Measurements from ENCODE around the gene TRIM65. TPM values are rescaled to one million over a fixed set of nuclear protein-coding genes. Genes with fewer than 3 reads are reported as not detected.

The TRIM65 gene, protein sequence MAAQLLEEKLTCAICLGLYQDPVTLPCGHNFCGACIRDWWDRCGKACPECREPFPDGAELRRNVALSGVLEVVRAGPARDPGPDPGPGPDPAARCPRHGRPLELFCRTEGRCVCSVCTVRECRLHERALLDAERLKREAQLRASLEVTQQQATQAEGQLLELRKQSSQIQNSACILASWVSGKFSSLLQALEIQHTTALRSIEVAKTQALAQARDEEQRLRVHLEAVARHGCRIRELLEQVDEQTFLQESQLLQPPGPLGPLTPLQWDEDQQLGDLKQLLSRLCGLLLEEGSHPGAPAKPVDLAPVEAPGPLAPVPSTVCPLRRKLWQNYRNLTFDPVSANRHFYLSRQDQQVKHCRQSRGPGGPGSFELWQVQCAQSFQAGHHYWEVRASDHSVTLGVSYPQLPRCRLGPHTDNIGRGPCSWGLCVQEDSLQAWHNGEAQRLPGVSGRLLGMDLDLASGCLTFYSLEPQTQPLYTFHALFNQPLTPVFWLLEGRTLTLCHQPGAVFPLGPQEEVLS
- 10.6 TPM for total RNA-seq

DNA sequence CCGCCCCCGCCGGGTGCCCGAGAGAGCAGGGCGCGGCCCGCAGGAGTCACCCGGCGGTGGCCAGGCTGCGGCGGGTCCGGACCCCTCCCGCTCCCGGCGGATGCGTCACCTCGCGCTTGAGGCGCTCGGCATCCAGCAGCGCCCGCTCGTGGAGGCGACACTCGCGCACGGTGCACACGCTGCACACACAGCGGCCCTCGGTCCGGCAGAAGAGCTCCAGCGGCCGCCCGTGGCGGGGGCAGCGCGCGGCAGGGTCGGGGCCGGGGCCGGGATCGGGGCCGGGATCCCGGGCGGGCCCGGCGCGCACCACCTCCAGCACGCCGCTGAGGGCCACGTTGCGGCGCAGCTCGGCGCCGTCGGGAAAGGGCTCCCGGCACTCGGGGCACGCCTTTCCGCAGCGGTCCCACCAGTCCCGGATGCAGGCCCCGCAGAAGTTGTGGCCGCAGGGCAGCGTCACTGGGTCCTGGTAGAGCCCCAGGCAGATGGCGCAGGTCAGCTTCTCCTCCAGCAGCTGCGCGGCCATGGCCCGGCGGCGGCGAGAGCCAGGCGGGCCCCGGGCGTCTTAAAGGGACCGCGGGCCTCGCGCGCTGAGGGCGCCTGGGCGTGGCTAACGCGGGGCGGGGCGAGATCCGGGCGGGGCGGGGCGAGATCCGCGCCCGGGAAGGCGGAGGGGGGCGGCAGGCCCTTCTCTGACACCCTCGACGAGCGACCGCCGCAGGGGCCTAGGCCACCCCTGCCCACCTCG is at the start of gene TRIM65:
Gene TRIM65, minus strand, starts transcription at position 537 of the 745 bp plus-strand sequence. Its CDS starts 14 bp downstream, at position 523.
- ATAC-seq: peak; percentile 80

DNA sequence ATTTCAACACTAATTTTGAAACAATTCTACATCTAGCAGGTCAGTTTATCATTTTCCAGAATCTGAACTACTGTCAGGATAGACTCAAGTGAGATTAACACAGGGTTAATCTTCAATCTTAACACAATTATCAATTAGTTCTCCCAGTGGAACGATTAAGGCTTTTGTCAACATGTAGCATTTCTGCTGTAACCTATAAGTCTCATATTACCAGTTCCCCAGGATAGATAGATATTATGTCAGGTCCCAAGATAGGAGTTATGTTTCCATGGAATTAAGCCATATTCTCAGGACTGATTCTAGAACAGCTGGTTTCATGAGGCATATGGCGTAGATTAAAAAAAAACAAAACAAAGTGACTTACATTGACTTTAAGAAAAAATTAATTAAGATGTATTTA is 48.5 kb upstream of the TRIM65 start:
- no peak for ATAC-seq

DNA sequence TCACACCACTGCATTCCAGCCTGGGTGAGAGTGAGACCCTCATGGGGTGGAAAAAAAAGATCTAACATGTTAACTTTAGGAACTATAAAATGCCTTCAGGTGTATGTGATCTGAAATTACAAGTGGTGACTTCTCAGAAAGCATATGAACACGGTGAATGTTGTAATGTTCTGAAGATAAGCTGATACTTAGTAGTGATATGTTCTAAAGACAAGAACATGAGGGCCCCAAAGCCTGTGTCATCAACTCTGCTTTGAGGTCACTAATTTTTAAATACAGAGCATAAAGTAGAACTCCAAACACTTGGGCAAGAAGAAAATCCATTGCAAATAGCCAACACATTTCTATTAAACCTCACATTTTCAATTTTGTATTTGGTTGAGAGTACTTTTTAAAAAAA is 46.7 kb upstream of the TRIM65 start:
- ATAC-seq: no peak

DNA sequence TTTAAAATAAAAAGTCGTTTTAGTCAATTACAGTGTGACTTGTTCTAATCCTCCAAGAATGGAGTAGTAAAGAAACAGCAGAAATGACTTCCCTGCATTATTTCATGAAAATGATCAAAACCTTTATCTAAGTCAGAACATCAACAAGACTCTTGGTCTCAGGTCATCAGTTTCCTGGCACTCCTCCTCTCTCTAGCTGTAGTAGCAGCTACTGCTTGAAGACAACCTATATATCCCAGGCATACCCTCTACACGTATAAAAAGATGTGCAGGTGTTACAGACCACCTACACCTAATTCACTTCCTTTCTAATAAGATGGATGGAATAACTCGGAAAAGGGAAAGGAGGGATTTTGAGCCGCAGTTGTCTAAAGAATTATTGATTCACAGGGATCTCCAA is 45.7 kb upstream of the TRIM65 start:
- ATAC-seq: no peak

DNA sequence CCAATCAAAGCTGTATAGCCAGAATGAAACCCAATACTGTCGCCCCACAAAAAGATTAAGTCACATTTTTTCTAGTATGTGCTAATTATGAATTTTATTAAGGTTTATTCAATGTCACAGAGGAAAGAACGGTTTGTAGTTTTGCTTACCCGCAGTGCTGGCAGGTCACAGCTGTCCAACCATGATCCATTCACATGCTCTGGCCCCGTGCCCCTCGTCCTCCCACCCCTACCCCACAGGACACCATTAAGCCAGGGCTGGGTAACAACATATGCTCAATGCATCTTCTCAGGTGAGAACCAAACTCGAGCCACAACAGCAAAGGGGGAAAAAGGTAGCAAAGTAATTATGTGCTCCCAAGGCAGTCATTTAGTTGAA is 44.7 kb upstream of the TRIM65 start:
- no peak for ATAC-seq

DNA sequence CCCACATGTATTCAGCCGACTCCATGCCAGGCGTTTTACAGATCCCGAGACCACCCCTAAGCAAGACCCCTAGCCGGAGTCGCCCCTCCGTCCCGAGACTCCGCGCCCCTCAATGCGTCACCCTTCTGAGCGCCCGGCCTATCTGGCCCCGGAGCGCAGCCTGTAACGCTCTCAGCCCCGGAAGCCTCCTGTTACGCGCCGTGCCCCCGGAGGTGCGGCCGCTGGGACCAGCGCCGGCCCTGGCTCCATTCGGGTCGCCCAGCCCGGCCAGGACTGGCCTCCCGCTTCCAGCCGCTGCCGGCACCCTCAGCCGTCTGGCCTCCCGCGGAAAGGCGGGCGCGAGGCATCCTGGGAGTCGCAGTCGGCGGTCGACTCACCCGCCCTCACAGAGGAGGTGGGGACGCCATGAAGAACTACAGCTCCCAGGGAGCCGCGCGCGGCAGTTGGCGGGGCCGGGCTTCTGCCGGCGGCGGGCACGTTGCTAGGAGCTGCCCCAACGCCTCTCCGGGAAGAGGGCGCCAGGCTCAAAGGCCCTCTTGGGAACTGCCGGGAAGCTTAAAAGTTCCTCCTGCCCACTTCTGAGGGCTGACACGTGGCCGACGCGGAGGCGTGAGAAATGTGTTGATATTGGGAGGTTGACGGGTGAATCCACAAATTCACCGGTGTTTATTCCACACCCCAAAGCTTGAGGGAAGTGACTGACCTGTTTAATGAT is 44.1 kb upstream of the TRIM65 start, which contains the start of gene FBF1:
Gene FBF1, minus strand, starts transcription at position 316 of the 715 bp plus-strand sequence. CDS start 2,893 bp downstream, outside the sequence.
- ATAC-seq: peak; percentile 97

DNA sequence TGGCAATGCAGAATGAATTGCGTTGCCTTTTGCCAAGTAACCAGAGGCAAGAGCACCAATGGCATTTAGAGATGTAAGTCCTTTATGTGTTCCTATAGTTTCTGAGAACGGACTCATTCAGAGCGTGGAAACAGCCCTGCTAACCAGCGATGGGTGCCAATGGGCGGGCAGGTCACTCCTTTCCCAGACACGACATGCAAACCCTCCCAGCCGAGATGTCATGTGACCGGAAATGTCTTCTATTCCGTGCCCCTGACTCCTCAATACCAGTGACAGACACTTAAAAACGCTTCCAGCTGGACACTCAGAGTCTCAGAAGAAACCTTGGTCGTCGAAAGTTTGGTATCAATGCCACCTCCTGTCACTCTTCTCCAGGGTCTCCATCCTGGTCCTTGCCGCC is 40.9 kb upstream of the TRIM65 start:
- no peak for ATAC-seq

DNA sequence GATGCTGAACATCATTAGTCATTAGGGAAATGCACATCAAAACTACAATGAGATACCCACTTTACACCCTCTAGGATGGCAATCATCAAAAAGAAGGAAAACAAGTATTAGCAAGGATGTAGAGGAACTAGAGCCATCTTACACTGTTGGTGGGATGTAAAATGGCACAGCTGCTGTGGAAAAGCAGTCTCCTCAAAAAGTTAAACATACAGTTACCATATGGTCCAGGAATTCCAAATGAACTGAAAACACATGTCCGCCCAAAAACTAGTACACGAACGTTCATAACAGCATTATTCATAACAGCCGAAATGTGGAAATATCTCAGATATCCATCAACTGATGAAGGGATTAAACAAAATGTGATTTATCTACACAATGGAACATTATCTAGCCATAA is 37.1 kb upstream of the TRIM65 start:
- no peak for ATAC-seq

DNA sequence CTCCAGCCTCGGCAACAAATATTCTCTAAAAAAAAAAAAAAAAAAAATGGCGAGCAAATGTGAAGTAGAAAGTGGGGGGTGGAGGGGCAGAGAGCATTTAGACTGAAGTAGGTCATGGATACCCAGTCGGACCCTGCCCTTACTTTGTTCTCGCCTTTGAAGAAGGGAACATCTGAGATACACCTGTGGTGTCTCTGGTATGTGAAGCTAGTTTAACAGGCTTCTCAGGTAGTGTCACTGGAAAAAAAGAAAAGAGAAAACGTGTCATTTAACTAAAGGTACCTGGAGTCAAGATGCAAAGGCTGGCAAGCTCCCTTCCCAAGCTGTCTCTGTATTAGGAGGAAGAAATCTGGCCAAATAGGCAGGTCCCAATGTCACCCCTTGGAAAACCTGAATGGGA is 36.1 kb upstream of the TRIM65 start:
- ATAC-seq: peak; percentile 61

DNA sequence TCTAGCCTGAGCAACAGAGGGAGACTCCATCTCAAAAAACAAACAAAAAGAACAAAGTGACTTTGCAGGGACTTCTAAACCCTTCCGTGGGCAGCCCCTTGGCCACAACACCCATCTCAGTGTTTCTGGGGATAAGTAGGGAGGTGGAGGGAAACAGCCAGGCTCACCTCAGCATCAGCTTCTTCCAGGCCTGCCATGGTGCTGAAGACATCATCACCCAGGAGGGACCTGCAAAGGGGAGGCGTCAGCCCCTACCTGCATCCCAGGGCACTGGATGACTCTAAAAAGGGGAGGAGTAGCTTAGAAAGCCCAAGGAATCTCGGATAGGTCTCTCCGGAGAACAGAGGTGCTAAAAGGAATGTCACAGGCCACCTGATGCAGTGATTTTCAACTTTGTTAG is 34.3 kb upstream of the TRIM65 start:
- no peak for ATAC-seq

DNA sequence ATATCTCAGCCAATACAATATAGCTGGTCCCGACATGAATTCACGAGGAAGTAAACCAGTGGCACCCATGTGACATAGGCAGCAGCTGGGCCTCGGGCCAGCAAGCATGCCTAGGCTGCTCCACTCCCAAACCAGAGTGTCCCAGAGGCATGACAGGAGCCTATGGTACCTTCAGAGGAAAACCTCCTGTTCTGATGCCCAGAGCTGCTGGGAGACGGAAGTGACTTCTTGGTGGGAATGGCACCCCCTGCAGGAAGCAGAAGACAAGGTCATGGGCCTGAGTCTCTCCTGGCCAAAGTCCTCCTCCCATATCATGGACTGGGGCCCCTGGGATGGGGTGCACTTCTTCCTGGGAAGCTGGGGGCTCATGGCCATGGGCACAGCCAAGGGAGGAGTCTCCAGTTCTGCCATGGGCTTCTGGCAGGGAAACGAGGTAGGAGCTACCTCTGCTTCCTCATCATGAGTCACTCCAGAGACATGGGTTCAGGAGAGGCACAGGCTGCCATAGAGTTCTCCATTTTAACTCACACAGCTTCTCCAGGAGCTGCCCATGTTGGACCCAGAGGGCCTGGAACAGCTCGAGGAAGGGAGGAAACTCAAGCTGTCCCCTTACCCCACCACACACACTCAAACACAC is 30.7 kb upstream of the TRIM65 start:
- peak; percentile 93 for ATAC-seq

DNA sequence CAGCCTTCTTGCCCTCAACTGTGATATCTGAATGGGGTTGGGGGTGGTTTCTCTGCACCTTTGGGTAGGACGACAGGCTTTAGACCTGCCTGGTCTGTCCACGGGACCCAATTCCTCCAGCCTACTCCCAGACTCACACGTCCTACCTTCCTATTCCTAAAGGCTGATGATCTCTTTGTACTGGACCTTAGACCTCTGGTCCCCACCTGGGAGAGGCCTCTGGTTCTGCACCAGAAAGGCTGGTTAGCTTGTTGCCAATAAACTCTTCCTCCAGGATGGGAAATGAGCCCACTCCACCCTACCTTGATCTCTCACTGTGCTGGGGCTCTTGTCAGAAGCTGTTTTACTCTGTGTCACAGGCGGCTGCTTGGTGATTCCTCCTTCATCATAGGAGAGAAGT is 29.7 kb upstream of the TRIM65 start:
- ATAC-seq: no peak

DNA sequence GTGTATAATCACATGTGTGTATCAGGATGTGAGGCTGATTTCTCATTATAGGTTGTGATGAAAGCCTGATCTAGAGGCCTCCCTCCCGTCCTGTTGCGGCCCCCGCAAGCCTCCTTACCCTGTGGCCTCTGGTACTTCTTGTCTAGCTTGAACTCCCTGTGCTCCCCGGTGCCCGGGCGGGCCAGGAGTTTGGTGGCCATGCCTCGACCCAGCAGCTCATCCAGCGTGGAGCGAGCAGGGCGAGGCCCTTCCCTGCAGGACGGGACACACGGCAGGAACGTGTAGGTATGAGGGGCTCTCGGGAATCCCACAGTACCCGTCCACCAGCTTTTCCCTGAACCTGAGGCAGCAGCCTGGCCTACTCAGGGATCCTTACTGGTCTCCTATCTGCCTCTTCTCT is 29.2 kb upstream of the TRIM65 start:
- ATAC-seq: no peak

DNA sequence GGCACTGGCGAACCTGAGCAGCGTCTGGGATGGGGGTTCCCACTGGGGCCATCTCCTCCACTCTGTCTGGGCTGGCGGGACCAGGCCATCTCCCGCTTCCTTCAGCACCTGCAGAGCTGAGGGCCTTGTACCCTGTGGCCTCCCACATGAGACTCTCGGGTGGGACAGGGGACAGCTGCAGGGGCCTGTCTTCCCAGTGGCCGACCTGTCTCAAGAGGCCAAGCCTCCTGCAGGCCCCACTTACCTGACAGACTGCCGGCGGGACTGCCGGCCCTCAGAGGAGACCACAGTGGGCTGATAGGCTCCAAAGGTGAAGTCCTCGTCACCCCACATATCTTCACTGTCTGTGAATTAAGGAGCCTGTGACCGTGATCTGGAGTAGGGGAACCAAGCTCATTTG is 28.4 kb upstream of the TRIM65 start:
- ATAC-seq: no peak

DNA sequence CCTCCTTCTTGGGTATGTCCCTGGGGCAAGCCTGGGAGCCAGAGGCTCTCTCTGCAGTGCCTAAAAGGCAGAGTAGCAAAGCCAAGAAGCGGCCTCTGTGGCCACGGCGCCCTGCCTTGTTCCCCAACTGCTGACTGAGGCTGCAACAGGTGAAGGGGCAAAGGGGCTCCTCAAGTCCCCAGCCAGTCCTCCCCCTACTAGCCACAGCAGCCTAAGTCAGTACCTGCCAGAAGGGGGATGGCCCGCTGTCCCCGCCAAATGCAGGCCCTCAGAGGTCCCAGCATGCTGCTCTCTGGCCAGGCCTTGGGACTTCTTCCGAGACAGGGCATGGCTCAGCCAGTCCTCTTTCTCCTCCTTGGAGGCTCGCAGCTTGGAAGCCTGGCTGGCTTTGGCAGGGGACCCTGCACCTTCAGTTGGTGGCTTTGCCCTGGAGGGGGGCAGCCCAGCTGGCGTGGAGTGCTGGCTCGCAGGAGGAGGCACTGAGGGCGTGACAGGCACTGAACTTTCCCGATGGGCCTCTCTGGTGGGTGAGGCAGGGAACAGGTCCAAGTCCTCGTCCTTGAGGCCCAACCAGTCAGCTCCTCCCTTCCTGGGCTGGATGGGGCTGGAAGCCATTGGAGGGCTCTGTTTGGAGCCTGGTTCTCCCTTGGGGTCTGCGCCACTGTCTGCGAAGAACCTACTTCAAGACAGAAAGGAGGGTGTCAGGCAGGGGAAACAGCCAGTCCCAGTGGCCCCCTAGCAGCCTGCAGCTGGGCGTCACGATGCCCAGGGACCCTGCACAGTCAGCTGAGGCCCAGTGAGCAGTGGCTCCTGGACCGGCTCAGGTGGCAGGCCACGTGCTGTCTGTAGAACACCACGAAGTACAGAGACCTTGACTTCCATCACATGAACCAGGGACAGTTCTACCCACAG is 26.5 kb upstream of the TRIM65 start:
- no peak for ATAC-seq

DNA sequence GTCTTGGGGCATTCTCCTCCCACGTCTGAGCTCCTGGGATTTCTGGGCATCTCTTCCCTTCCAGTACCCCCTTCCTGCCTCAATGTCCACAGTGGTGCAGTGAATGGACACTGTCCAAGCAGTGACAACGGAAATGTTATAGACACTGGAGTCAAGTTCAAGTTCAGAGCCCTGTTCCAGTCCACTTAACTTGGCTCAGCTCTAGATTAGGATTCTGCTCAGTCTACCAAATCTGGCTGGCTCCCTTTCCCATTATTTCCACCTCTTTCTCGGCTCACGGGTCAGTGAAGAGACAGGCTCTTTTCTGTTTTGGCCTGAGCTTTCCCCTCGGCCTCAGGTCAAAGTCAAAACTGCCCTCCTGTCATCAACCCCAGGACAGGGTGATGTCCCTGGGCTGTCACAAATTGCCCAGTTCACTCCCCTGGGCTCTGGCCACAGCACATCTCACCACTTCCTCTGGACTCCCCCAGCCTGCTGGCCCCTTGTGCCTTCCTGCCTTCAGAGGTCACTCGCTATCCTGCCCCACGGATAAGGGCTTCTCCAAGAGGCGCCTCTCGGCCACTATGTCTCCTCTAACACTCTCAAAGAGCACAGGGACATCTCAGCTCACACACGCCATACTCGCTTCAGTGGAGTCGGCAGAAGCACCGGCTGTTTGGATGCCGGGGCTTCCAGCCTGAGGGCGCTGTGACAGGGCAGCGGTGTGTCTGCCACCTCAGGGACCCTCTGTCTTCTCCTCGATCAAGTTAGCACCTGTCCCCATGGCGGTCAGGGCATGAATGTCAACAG is 25.6 kb upstream of the TRIM65 start:
- no peak for ATAC-seq

DNA sequence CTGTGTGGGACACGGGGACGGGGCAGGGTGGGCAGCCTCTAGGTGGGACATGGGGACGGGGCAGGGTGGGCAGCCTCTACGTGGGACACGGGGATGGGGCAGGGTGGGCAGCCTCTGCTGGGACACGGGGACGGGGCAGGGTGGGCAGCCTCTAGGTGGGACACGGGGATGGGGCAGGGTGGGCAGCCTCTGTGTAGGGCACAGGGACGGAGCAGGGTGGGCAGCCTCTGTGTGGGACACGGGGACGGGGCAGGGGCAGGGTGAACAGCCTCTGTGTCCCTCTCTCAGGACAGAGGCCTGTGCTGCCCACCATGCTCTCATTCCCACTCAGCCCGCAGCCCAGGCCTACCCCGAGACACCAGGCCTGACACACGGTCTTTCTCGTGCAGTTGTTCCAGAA is 24.8 kb upstream of the TRIM65 start:
- ATAC-seq: no peak

DNA sequence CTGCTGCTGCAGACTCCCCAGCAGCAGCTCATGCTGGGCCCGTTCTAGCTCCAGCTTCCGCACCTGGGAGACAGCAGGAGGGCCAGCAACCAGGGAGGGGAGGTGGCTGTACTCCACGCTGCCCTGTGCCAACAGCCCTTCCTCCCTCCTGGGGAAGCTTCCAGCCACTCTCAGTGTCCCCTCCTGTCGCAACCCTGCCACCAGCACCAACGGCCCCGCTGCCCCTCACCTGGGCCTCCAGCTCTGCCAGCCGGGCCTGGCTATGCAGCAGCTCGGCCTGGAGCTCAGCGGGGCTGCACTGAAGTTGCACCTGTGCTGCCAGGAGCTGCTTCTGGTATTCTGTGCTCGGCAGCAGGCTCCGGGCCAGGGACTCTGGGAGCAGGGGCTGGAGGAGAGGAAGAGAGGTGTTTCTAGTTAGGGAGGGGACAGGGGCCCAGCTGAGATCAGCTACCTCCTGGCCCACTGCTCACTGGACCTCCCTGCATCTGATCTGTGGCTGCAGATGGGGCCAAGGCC is 23.4 kb upstream of the TRIM65 start:
- no peak for ATAC-seq

DNA sequence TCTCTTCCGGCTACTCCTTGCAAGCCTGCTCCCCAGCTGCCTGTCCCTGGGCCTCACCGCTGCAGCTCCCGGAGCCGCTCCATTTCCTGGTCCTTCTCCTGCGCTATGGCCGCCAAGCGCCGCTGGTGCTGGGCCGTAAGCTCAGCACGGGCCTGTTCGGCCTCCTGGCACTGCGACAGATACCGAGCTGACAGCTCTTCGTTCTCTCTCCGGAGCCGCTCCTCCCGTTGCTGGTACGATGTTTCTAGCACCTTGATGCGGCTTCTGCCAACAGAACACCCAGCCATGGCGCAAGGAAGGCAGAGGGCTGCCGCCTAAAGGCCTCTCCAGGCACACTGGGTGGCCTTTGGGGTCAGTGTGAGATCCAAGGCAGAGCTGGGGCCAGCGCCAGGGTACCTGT is 22.9 kb upstream of the TRIM65 start:
- ATAC-seq: no peak

DNA sequence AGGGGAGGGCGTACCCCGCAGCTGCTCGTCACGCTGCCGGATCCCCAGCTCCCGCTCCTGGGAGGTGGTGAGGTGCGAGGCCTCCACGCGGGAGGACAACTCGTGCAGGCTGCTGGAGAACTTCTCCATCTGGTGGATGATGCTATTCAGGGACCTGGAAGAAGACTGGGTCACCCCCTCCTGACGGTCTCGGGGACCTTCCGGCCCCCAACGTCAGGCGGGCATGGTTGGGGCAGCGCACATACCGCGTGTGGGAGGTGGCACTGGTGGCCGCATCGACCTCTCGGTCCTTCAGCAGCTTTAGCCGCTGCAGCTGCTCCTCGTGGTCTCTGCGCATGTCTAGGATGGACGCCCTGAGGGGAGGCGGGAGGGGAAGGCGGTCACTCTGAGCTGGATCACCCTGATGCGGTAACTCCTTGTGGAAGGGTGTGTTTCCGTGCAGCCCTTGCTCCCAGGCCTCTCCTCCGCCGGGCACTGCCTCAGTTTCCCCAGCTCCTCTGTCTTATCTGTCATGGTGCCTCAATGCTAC is 21.2 kb upstream of the TRIM65 start:
- no peak for ATAC-seq

Measured in esophagus mucosa (tissue), 1 donor.